GM21825 (cell line): ENCODE measurements around the gene LNX1.

Source experiments
- ATAC-seq: cut with Tn5 transposase; IDR thresholded peaks from one replicate; pipeline ENCODE4 v1.9.1; 2021; ENCODE audit warnings: mild to moderate bottlenecking, moderate library complexity; ENCODE audit not compliant: unreplicated experiment

LNX1 gene

GRCh38 chr4:53500546-53500945, 90.7 kb downstream of the LNX1 start:
- ATAC-seq = no peak

GRCh38 chr4:53499791-53500190, 91.5 kb downstream of the LNX1 start:
- no peak for ATAC-seq

GRCh38 chr4:53498706-53499105, 92.6 kb downstream of the LNX1 start:
- no peak for ATAC-seq

- no peak for ATAC-seq
These were observed 93.6 kb downstream of the LNX1 start for GRCh38 chr4:53497487-53498244.

- ATAC-seq = no peak
These were observed 96.4 kb downstream of the LNX1 start for GRCh38 chr4:53494851-53495250.

- ATAC-seq = no peak
These were observed 100.2 kb downstream of the LNX1 start for GRCh38 chr4:53490965-53491622.

GRCh38 chr4:53490161-53490956, 100.9 kb downstream of the LNX1 start:
- ATAC-seq = no peak

- ATAC-seq = no peak
These were observed 101.9 kb downstream of the LNX1 start for GRCh38 chr4:53489279-53489889.

- ATAC-seq = no peak
These were observed 103.5 kb downstream of the LNX1 start for GRCh38 chr4:53487766-53488165.

GRCh38 chr4:53485658-53486040, 105.6 kb downstream of the LNX1 start:
- ATAC-seq = no peak

GRCh38 chr4:53484911-53485657, 106.2 kb downstream of the LNX1 start:
- no peak for ATAC-seq

- no peak for ATAC-seq
These were observed 108.0 kb downstream of the LNX1 start for GRCh38 chr4:53483250-53483649.

- ATAC-seq = no peak
These were observed 109.7 kb downstream of the LNX1 start for GRCh38 chr4:53481586-53481985.

GRCh38 chr4:53480909-53481308, 110.4 kb downstream of the LNX1 start:
- ATAC-seq = no peak

- ATAC-seq = no peak
These were observed 111.4 kb downstream of the LNX1 start for GRCh38 chr4:53479736-53480525.

- no peak for ATAC-seq
These were observed 112.4 kb downstream of the LNX1 start for GRCh38 chr4:53478671-53479456.

GRCh38 chr4:53477636-53478035, 113.7 kb downstream of the LNX1 start:
- ATAC-seq = no peak

GRCh38 chr4:53477038-53477565, 114.2 kb downstream of the LNX1 start:
- no peak for ATAC-seq
